Breast epithelium (tissue), 4 donors: ENCODE measurements around the gene ZNF592. TPM values are rescaled to one million over a fixed set of nuclear protein-coding genes. Genes with fewer than 3 reads are reported as not detected.

Experiments used
- DNase-seq, 2 donors: peaks; one replicate each; pipeline ENCODE4 v3.0.0-alpha.2; 2019; ENCODE audit warnings: low spot score in 2 of 2
- H3K27ac ChIP-seq, 2 donors: fragments of 200-600 bp; sonication (generic) in 1 of 2; one replicate each; pipeline ENCODE4 v1.5.1; 2016 to 2019; ENCODE audit warnings: mild to moderate bottlenecking in 1 of 2
- H3K27me3 ChIP-seq, 2 donors: fragments of 200-600 bp; sonication (generic) in 1 of 2; one replicate each; pipeline versions ENCODE4 v1.5.1 to v1.6.0; 2017 to 2019; ENCODE audit warnings: control low read depth in 1 of 2, mild to moderate bottlenecking in 1 of 2
- H3K36me3 ChIP-seq: fragments of 200-600 bp; one replicate; pipeline ENCODE4 v1.5.1; 2019
- H3K4me1 ChIP-seq, 2 donors: fragments of 200-600 bp; sonication (generic); one replicate each; pipeline ENCODE4 v1.5.1; 2016 to 2019; ENCODE audit warnings: control low read depth in 1 of 2
- H3K4me3 ChIP-seq, 3 donors: fragments of 200-600 bp; sonication (generic); 1 replicate in 2 of 3; 2 replicates in 1 of 3; pipeline ENCODE4 v1.5.1; 2016 to 2019; ENCODE audit warnings: mild to moderate bottlenecking in 3 of 3, moderate library complexity in 2 of 3
- H3K9me3 ChIP-seq, 2 donors: fragments of 200-600 bp; sonication (generic) in 1 of 2; one replicate each; pipeline ENCODE4 v1.5.1; 2016 to 2019; ENCODE audit warnings: control low read depth in 1 of 2
- CTCF ChIP-seq, 3 donors: fragments of 450-650 bp; IDR thresholded peaks; one replicate each; pipeline ENCODE4 v1.5.1; 2016 to 2017; ENCODE audit warnings: antibody characterized with exemption in 3 of 3, mild to moderate bottlenecking in 3 of 3, moderate library complexity in 3 of 3
- POLR2A ChIP-seq: fragments of 450-650 bp; IDR thresholded peaks from one replicate; pipeline ENCODE4 v1.6.1; 2016; ENCODE audit warnings: antibody characterized with exemption, mild to moderate bottlenecking, moderate library complexity
- POLR2AphosphoS5 ChIP-seq, 3 donors: sonication (generic); formaldehyde crosslinking; IDR thresholded peaks; one replicate each; pipeline ENCODE4 v1.6.1; 2017; ENCODE audit warnings: antibody characterized with exemption in 3 of 3
- intact Hi-C: fragments of 100-400 bp; cut with DNase I; formaldehyde crosslinking; loops from one replicate; pipeline ENCODE4 v1.15.1; 2023; ENCODE audit warnings: low total_unique reads
- total RNA-seq, 3 donors: library from RNA; depleted of rRNA; stranded (reverse); fragments of >200 nt; gene quantifications; one replicate each; pipeline ENCODE4 v1.1.0, GENCODE V29; 2016

Gene ZNF592
- total RNA-seq, 3 donors from 2014 or later = 14.1 to 18.4 (median 18.2) TPM

GRCh38 chr15:84823282-84823878, 75.0 kb downstream of the ZNF592 start:
- DNase-seq = no peak
- peak overlapping the region in 1 of 2 donors; percentile 8 for H3K27ac ChIP-seq
- no peaks in the 10 kb centered on the region for H3K9me3 ChIP-seq
- intact Hi-C loops = no loop called here
- H3K36me3 ChIP-seq = no peaks in the 10 kb centered on the region
- H3K4me1 ChIP-seq = peaks cover 0 to 3% of the 10 kb centered on the region in 2 donors
- TF ChIP-seq CTCF (IDR thresholded peaks at IDR 0.05) (no peak), POLR2A (no peak), POLR2AphosphoS5 (IDR thresholded peaks at IDR 0.05) (no peak)
- no peaks in the 10 kb centered on the region for H3K27me3 ChIP-seq
- H3K4me3 ChIP-seq = no peak overlapping the region

GRCh38 chr15:84824260-84825007, 76.0 kb downstream of the ZNF592 start:
- H3K4me1 ChIP-seq = peaks cover 0 to 3% of the 10 kb centered on the region in 2 donors
- no peak for TF ChIP-seq CTCF (IDR thresholded peaks at IDR 0.05)
- TF ChIP-seq POLR2AphosphoS5 (IDR thresholded peaks at IDR 0.05) = peak in 1 of 3 donors; percentile 38
- H3K27me3 ChIP-seq = no peaks in the 10 kb centered on the region
- intact Hi-C loops = no loop called here
- no peaks in the 10 kb centered on the region for H3K36me3 ChIP-seq
- no peak overlapping the region for H3K4me3 ChIP-seq
- DNase-seq = no peak
- peak overlapping the region; percentile 21 to 71 for H3K27ac ChIP-seq
- H3K9me3 ChIP-seq = no peaks in the 10 kb centered on the region

GRCh38 chr15:84826369-84826823, 78.0 kb downstream of the ZNF592 start:
- Histone ChIP-seq H3K27me3 (no peaks in the 10 kb centered on the region), H3K9me3 (no peaks in the 10 kb centered on the region), H3K36me3 (no peaks in the 10 kb centered on the region), H3K4me3 (no peak overlapping the region), H3K4me1 (peaks cover 0 to 3% of the 10 kb centered on the region in 2 donors), H3K27ac (peak overlapping the region in 1 of 2 donors; percentile 21)
- intact Hi-C loops = no loop called here
- DNase-seq = no peak
- peak in 1 of 3 donors; percentile 15 for TF ChIP-seq CTCF (IDR thresholded peaks at IDR 0.05)
- TF ChIP-seq POLR2A = no peak

GRCh38 chr15:84827246-84827645, 78.9 kb downstream of the ZNF592 start:
- no peak overlapping the region for H3K27ac ChIP-seq
- H3K4me1 ChIP-seq = peaks cover 0 to 3% of the 10 kb centered on the region in 2 donors
- TF ChIP-seq POLR2A = no peak
- TF ChIP-seq CTCF (IDR thresholded peaks at IDR 0.05) = no peak
- TF ChIP-seq POLR2AphosphoS5 (IDR thresholded peaks at IDR 0.05) = no peak

More at GRCh38 chr15:84827246-84827645, 78.9 kb downstream of the ZNF592 start:
- H3K9me3 ChIP-seq = no peaks in the 10 kb centered on the region
- DNase-seq = no peak
- no peaks in the 10 kb centered on the region for H3K36me3 ChIP-seq
- H3K27me3 ChIP-seq = no peaks in the 10 kb centered on the region
- intact Hi-C loops = no loop called here
- H3K4me3 ChIP-seq = no peak overlapping the region
